ENCODE results near the gene CNPY2. TPM values are rescaled to one million over a fixed set of nuclear protein-coding genes. Genes with fewer than 3 reads are reported as not detected.
A peak's percentile ranks its signal among the peaks of the same experiment; 100 is the strongest.

The CNPY2 gene
- polyA plus RNA-seq, 2 of the 4 experiments (the other 2 are of a cell fraction) = 158 to 218 TPM

DNA sequence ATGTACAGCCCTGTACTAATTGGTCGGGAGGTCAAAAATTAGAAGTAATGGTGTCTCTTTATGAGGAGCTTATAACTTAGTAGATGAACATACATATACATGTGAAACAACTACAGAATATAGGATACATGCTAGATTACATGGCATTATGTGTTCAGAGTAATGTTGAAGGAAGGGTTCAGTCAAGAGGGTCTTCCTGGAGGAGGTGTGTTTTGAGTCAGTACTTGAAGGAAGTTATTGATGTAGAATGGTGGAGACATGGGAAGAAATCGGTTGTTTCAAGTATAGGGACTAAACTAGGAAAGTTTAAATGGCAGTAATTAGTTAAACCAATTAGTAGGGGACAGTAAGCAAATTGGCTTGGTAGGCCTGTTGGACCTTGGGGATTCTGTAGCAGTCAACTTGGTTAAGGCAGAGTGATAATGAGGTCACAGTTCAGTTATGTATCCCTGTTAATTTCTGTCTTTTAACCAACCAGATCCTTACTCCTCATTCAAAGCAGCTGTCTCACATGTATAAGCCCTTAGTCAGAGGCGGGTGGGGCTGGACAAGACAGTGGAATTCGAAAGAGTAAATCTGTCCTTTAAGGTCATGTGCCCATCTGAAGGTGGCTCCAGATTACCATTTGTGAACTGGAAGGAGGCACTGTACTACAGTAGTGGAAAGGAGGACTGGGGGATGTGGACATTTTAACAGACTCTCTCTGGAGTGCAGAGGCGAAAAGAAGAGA lies 54.1 kb downstream of the CNPY2 start (continued):
- TF ChIP-seq, protein P1, sequence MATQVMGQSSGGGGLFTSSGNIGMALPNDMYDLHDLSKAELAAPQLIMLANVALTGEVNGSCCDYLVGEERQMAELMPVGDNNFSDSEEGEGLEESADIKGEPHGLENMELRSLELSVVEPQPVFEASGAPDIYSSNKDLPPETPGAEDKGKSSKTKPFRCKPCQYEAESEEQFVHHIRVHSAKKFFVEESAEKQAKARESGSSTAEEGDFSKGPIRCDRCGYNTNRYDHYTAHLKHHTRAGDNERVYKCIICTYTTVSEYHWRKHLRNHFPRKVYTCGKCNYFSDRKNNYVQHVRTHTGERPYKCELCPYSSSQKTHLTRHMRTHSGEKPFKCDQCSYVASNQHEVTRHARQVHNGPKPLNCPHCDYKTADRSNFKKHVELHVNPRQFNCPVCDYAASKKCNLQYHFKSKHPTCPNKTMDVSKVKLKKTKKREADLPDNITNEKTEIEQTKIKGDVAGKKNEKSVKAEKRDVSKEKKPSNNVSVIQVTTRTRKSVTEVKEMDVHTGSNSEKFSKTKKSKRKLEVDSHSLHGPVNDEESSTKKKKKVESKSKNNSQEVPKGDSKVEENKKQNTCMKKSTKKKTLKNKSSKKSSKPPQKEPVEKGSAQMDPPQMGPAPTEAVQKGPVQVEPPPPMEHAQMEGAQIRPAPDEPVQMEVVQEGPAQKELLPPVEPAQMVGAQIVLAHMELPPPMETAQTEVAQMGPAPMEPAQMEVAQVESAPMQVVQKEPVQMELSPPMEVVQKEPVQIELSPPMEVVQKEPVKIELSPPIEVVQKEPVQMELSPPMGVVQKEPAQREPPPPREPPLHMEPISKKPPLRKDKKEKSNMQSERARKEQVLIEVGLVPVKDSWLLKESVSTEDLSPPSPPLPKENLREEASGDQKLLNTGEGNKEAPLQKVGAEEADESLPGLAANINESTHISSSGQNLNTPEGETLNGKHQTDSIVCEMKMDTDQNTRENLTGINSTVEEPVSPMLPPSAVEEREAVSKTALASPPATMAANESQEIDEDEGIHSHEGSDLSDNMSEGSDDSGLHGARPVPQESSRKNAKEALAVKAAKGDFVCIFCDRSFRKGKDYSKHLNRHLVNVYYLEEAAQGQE (IDR thresholded peaks at IDR 0.05) = no peak
- no peak for TF ChIP-seq EHF (CRISPR knock-in tag; IDR thresholded peaks at IDR 0.05)
- TF ChIP-seq ZNF302 (CRISPR knock-in tag; IDR thresholded peaks at IDR 0.05) = no peak
- no peak for TF ChIP-seq MAZ (IDR thresholded peaks at IDR 0.05; ENCODE audit: borderline replicate concordance, low read depth, low read length)
- TF ChIP-seq CHD4 (IDR thresholded peaks at IDR 0.05; ENCODE audit: borderline replicate concordance) = no peak
- TF ChIP-seq HEYL (CRISPR knock-in tag; IDR thresholded peaks at IDR 0.05) = no peak
- 0 out of 2 replicates have a peak, but pooled peaks have one; percentile 37 for TF ChIP-seq HOXB13 (CRISPR knock-in tag; IDR thresholded peaks at IDR 0.05; ENCODE audit: low read depth)
- TF ChIP-seq EHMT2 (IDR thresholded peaks at IDR 0.05; ENCODE audit: low read depth) = no peak
- peak; percentile 97 for TF ChIP-seq ZFP36 (IDR thresholded peaks at IDR 0.05; ENCODE audit: borderline replicate concordance, partially characterized antibody)
- TF ChIP-seq CBX2 (IDR thresholded peaks at IDR 0.05; ENCODE audit: borderline replicate concordance, low read depth) = no peak
- no peak for TF ChIP-seq NFE2L2 (conservative IDR thresholded peaks at IDR 0.05; ENCODE audit: low read length)
- TF ChIP-seq CEBPB (IDR thresholded peaks at IDR 0.05) = no peak
- no peak for TF ChIP-seq CTCF (IDR thresholded peaks at IDR 0.05)
- TF ChIP-seq HOXB5 (CRISPR knock-in tag; IDR thresholded peaks at IDR 0.05) = peak; percentile 48; the same call in 1 of the 2 replicates
- no peak for TF ChIP-seq MYC (IDR thresholded peaks at IDR 0.05; ENCODE audit: borderline replicate concordance, low read length)
- TF ChIP-seq HES2 (IDR thresholded peaks at IDR 0.05) = no peak
- no peak for TF ChIP-seq RCOR1 (IDR thresholded peaks at IDR 0.05; ENCODE audit: low read depth, low read length)
- no peak for TF ChIP-seq RFX5 (IDR thresholded peaks at IDR 0.05)
- TF ChIP-seq, protein P2, sequence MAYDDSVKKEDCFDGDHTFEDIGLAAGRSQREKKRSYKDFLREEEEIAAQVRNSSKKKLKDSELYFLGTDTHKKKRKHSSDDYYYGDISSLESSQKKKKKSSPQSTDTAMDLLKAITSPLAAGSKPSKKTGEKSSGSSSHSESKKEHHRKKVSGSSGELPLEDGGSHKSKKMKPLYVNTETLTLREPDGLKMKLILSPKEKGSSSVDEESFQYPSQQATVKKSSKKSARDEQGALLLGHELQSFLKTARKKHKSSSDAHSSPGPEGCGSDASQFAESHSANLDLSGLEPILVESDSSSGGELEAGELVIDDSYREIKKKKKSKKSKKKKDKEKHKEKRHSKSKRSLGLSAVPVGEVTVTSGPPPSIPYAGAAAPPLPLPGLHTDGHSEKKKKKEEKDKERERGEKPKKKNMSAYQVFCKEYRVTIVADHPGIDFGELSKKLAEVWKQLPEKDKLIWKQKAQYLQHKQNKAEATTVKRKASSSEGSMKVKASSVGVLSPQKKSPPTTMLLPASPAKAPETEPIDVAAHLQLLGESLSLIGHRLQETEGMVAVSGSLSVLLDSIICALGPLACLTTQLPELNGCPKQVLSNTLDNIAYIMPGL (CRISPR knock-in tag; IDR thresholded peaks at IDR 0.05; ENCODE audit: borderline replicate concordance) = no peak
- TF ChIP-seq FOSL2 (IDR thresholded peaks at IDR 0.05) = no peak
- peak; percentile 85 for TF ChIP-seq FOSL2 (CRISPR knock-in tag; IDR thresholded peaks at IDR 0.05)
- no peak for TF ChIP-seq HOXA7 (CRISPR knock-in tag; IDR thresholded peaks at IDR 0.05)
- no peak for TF ChIP-seq FOXS1 (CRISPR knock-in tag; IDR thresholded peaks at IDR 0.05)
- TF ChIP-seq FOSB (CRISPR knock-in tag; IDR thresholded peaks at IDR 0.05) = no peak
- TF ChIP-seq, protein P3, sequence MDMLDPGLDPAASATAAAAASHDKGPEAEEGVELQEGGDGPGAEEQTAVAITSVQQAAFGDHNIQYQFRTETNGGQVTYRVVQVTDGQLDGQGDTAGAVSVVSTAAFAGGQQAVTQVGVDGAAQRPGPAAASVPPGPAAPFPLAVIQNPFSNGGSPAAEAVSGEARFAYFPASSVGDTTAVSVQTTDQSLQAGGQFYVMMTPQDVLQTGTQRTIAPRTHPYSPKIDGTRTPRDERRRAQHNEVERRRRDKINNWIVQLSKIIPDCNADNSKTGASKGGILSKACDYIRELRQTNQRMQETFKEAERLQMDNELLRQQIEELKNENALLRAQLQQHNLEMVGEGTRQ (IDR thresholded peaks at IDR 0.05) = peak; percentile 85
- no peak for TF ChIP-seq SREBF2 (IDR thresholded peaks at IDR 0.05)
- TF ChIP-seq CHD2 (IDR thresholded peaks at IDR 0.05; ENCODE audit: low read length, partially characterized antibody) = no peak
- no peak; a peak in 2 of 5 replicates for TF ChIP-seq JUN (IDR thresholded peaks at IDR 0.05)
- no peak for TF ChIP-seq CBX8 (IDR thresholded peaks at IDR 0.05)
- TF ChIP-seq, protein P4, sequence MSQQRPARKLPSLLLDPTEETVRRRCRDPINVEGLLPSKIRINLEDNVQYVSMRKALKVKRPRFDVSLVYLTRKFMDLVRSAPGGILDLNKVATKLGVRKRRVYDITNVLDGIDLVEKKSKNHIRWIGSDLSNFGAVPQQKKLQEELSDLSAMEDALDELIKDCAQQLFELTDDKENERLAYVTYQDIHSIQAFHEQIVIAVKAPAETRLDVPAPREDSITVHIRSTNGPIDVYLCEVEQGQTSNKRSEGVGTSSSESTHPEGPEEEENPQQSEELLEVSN (IDR thresholded peaks at IDR 0.05; ENCODE audit: borderline replicate concordance, low read depth) = no peak
- TF ChIP-seq NPAS2 (CRISPR knock-in tag; IDR thresholded peaks at IDR 0.05; ENCODE audit: borderline replicate concordance) = no peak
- no peak for TF ChIP-seq TFCP2L1 (CRISPR knock-in tag; IDR thresholded peaks at IDR 0.05)
- no peak for TF ChIP-seq RNF2 (IDR thresholded peaks at IDR 0.05; ENCODE audit: borderline replicate concordance, low read depth)
- TF ChIP-seq JUNB (IDR thresholded peaks at IDR 0.05) = 0 out of 2 replicates have a peak, but pooled peaks have one; percentile 17
- TF ChIP-seq KDM1A (IDR thresholded peaks at IDR 0.05; ENCODE audit: low read depth) = no peak

Data from A549 (cell line).